HS-5 (cell line): Measurements from ENCODE around the gene BMAL1.
A peak's percentile ranks its signal among the peaks of the same experiment; 100 is the strongest.
"Not testable (repeated sequence)": the region's sequence is repeated elsewhere in the genome, so short reads cannot be mapped to it uniquely, and the experiment has no call there.

Experiments
- DNase-seq: peaks from one replicate; pipeline ENCODE4 v3.0.0-alpha.2; 2012; ENCODE audit warnings: low read depth

The BMAL1 gene

GRCh38 chr11:13277768-13278608 lies at the start of gene BMAL1:
BMAL1 (plus strand) TSS chr11:13277790; CDS start chr11:13354309, 76,519 bp downstream.
- no peak for DNase-seq

GRCh38 chr11:13228572-13228971 lies 49.0 kb upstream of the BMAL1 start:
- no peak for DNase-seq

- DNase-seq, result no peak
Observed at GRCh38 chr11:13229136-13229535, 48.5 kb upstream of the BMAL1 start.

- DNase-seq, result no peak
Observed at GRCh38 chr11:13229711-13230318, 47.8 kb upstream of the BMAL1 start.

- DNase-seq, result no peak
Observed at GRCh38 chr11:13233173-13233745, 44.3 kb upstream of the BMAL1 start.

GRCh38 chr11:13235895-13236294 lies 41.7 kb upstream of the BMAL1 start:
- no peak for DNase-seq

GRCh38 chr11:13236626-13237025 lies 41.0 kb upstream of the BMAL1 start:
- no peak for DNase-seq

GRCh38 chr11:13237761-13238160 lies 39.8 kb upstream of the BMAL1 start:
- DNase-seq, result no peak

GRCh38 chr11:13238879-13239514 lies 38.6 kb upstream of the BMAL1 start:
- peak; percentile 11 for DNase-seq

GRCh38 chr11:13242564-13242963 lies 35.0 kb upstream of the BMAL1 start:
- DNase-seq, result no peak

- DNase-seq, result no peak
Observed at GRCh38 chr11:13247606-13248296, 29.8 kb upstream of the BMAL1 start.

GRCh38 chr11:13249177-13249576 lies 28.4 kb upstream of the BMAL1 start:
- no peak for DNase-seq

GRCh38 chr11:13249992-13250391 lies 27.6 kb upstream of the BMAL1 start:
- DNase-seq, result peak; percentile 6

- DNase-seq, result no peak
Observed at GRCh38 chr11:13251966-13252365, 25.6 kb upstream of the BMAL1 start.

GRCh38 chr11:13252438-13252837 lies 25.2 kb upstream of the BMAL1 start:
- DNase-seq, result no peak

- no peak for DNase-seq
Observed at GRCh38 chr11:13256216-13256615, 21.4 kb upstream of the BMAL1 start.

- not testable (repeated sequence) for DNase-seq
Observed at GRCh38 chr11:13258061-13258460, 19.5 kb upstream of the BMAL1 start.

GRCh38 chr11:13258855-13259254 lies 18.7 kb upstream of the BMAL1 start:
- DNase-seq, result no peak

GRCh38 chr11:13259374-13259773 lies 18.2 kb upstream of the BMAL1 start:
- DNase-seq, result no peak

- DNase-seq, result no peak
Observed at GRCh38 chr11:13260201-13260962, 17.2 kb upstream of the BMAL1 start.

- no peak for DNase-seq
Observed at GRCh38 chr11:13260963-13261588, 16.5 kb upstream of the BMAL1 start.
